Measurements from ENCODE around the gene TRRAP. TPM values are rescaled to one million over a fixed set of nuclear protein-coding genes. Genes with fewer than 3 reads are reported as not detected.

TRRAP gene
- total RNA-seq, 1 donor from 2014 or later, result 21.2 TPM

- DNase-seq (ENCODE audit: low spot score in 2 of 2) (no peak), FAIRE-seq (no peak)
These were observed 123.3 kb downstream of the TRRAP start for GRCh38 chr7:99001482-99002147.

- DNase-seq (ENCODE audit: low spot score in 2 of 2) (no peak), FAIRE-seq (no peak)
These were observed 124.0 kb downstream of the TRRAP start for GRCh38 chr7:99002148-99002826.

GRCh38 chr7:99002827-99003212 is 124.5 kb downstream of the TRRAP start:
- FAIRE-seq, result no peak

GRCh38 chr7:99003419-99003818 is 125.1 kb downstream of the TRRAP start:
- no peak for FAIRE-seq
- DNase-seq (ENCODE audit: low spot score in 2 of 2), result no peak

More at GRCh38 chr7:99002827-99003212, 124.5 kb downstream of the TRRAP start:
- no peak for DNase-seq (ENCODE audit: low spot score in 2 of 2)

- DNase-seq (ENCODE audit: low spot score in 2 of 2), result no peak
- no peak for FAIRE-seq
These were observed 125.9 kb downstream of the TRRAP start for GRCh38 chr7:99004216-99004615.

- DNase-seq (ENCODE audit: low spot score in 2 of 2) (no peak), FAIRE-seq (no peak)
These were observed 126.6 kb downstream of the TRRAP start for GRCh38 chr7:99004781-99005500.

GRCh38 chr7:99005776-99006175 is 127.4 kb downstream of the TRRAP start:
- DNase-seq (ENCODE audit: low spot score in 2 of 2) (no peak), FAIRE-seq (no peak)

GRCh38 chr7:99006739-99007424 is 128.6 kb downstream of the TRRAP start:
- no peak for FAIRE-seq
- DNase-seq (ENCODE audit: low spot score in 2 of 2), result no peak

GRCh38 chr7:99008181-99008631 is 129.9 kb downstream of the TRRAP start:
- no peak for FAIRE-seq

GRCh38 chr7:99008921-99009530 is 130.7 kb downstream of the TRRAP start:
- no peak for DNase-seq (ENCODE audit: low spot score in 2 of 2)
- FAIRE-seq, result no peak

More at GRCh38 chr7:99008181-99008631, 129.9 kb downstream of the TRRAP start:
- DNase-seq (ENCODE audit: low spot score in 2 of 2), result no peak

GRCh38 chr7:99010281-99010680 is 131.9 kb downstream of the TRRAP start:
- no peak for DNase-seq (ENCODE audit: low spot score in 2 of 2)
- FAIRE-seq, result no peak

- no peak for FAIRE-seq
- no peak for DNase-seq (ENCODE audit: low spot score in 2 of 2)
These were observed 133.0 kb downstream of the TRRAP start for GRCh38 chr7:99011341-99011705.

GRCh38 chr7:99011706-99012404 is 133.5 kb downstream of the TRRAP start:
- DNase-seq (ENCODE audit: low spot score in 2 of 2) (no peak), FAIRE-seq (no peak)

- FAIRE-seq (no peak), DNase-seq (ENCODE audit: low spot score in 2 of 2) (no peak)
These were observed 134.4 kb downstream of the TRRAP start for GRCh38 chr7:99012722-99013121.

- DNase-seq (ENCODE audit: low spot score in 2 of 2), result no peak
- FAIRE-seq, result no peak
These were observed 135.2 kb downstream of the TRRAP start for GRCh38 chr7:99013266-99014112.

GRCh38 chr7:99014113-99014985 is 136.0 kb downstream of the TRRAP start:
- DNase-seq (ENCODE audit: low spot score in 2 of 2), result no peak
- FAIRE-seq, result no peak

- no peak for FAIRE-seq
These were observed 137.9 kb downstream of the TRRAP start for GRCh38 chr7:99016196-99016595.

More at GRCh38 chr7:99016196-99016595, 137.9 kb downstream of the TRRAP start:
- DNase-seq (ENCODE audit: low spot score in 2 of 2), result no peak
